GM12878 (cell line): Measurements from ENCODE around the gene GABRB1. TPM values are rescaled to one million over a fixed set of nuclear protein-coding genes. Genes with fewer than 3 reads are reported as not detected.

ENCODE experiments used
- ATF2 ChIP-seq: IDR thresholded peaks from 2 replicates; pipeline ENCODE4 v1.6.1; 2012; ENCODE audit warnings: low read length, inconsistent platforms
- KDM1A ChIP-seq: fragments of 200-600 bp; sonication (generic); IDR thresholded peaks from 2 replicates; pipeline ENCODE4 v1.6.1; 2016; ENCODE audit warnings: borderline replicate concordance
- MTA3 ChIP-seq: IDR thresholded peaks from 2 replicates; pipeline ENCODE4 v1.6.1; 2012; ENCODE audit warnings: low read length, inconsistent platforms, borderline replicate concordance
- SRF ChIP-seq, 2 experiments: IDR thresholded peaks; 2 replicates each; pipeline ENCODE4 v1.6.1; 2011; ENCODE audit warnings: low read depth in 2 of 2, low read length in 2 of 2, mild to moderate bottlenecking in 1 of 2, moderate library complexity in 1 of 2
- ZBTB11 ChIP-seq: fragments of 450-650 bp; formaldehyde crosslinking; IDR thresholded peaks from 2 replicates; pipeline ENCODE4 v1.5.0; 2022; ENCODE audit warnings: mild to moderate bottlenecking, missing genetic modification characterization
- ZBTB40 ChIP-seq: fragments of 450-650 bp; IDR thresholded peaks from 2 replicates; pipeline ENCODE4 v1.6.1; 2016; ENCODE audit warnings: mild to moderate bottlenecking, moderate library complexity, borderline replicate concordance
- polyA plus RNA-seq, 11 experiments: library from polyadenylated mRNA; depleted of rRNA in 4 of 11; unstranded in 6 of 11; stranded (reverse) in 5 of 11; fragments of >200 nt; fragmentation: Nextera tagmentation in 4 of 11; fragmentation: Illumina TruSeq in 1 of 11; extraction: Ambion mirVana in 4 of 11; extraction: Trizol in 1 of 11; gene quantifications; 1 replicate in 1 of 11; 2 replicates in 10 of 11; pipeline versions ENCODE4 v1.2.1 to v1.2.3, GENCODE V29; 2011 to 2016; ENCODE audit warnings: inconsistent platforms in 2 of 11, missing spikeins in 2 of 11, low read depth in 1 of 11
- total RNA-seq, 4 experiments: library from RNA; depleted of rRNA in 3 of 4; stranded (reverse); fragments of >200 nt in 3 of 4; fragmentation: Illumina TruSeq in 1 of 4; extraction: Trizol in 1 of 4; gene quantifications; 2 replicates each; pipeline versions ENCODE4 v1.2.1 to v1.2.3, GENCODE V29; 2013 to 2021

Gene GABRB1
- total and polyA plus RNA-seq, 10 of the 15 experiments (the other 5 are each of a cell fraction or from before 2014, with no cell fraction given): 0.13 to 0.92 TPM; not detected in 8

GRCh38 chr4:47010347-47010911 lies 20.9 kb upstream of the GABRB1 start (continued):
- TF ChIP-seq SRF (IDR thresholded peaks at IDR 0.05; ENCODE audit: low read depth in 2 of 2, low read length in 2 of 2) (no peak), ZBTB11 (no peak), ATF2 (no peak), ZBTB40 (no peak), MTA3 (no peak), KDM1A (no peak)
